DOHH2 (cell line): ENCODE data around the gene TCEAL5.

Experiments
- H3F3A ChIP-seq: fragments of 200-600 bp; sonication (generic), shearing (Covaris generic); 2 replicates; pipeline ENCODE4 v1.6.0; 2016; ENCODE audit warnings: antibody characterized with exemption, mild to moderate bottlenecking; ENCODE audit not compliant: control insufficient read depth, insufficient read depth
- H3K27ac ChIP-seq: fragments of 200-600 bp; sonication (generic); 2 replicates; pipeline ENCODE4 v1.5.1; 2014; ENCODE audit warnings: low read depth, mild to moderate bottlenecking, low read length, moderate library complexity
- H3K27me3 ChIP-seq: fragments of 200-600 bp; sonication (generic); 2 replicates; pipeline ENCODE4 v1.6.1; 2014; ENCODE audit warnings: mild to moderate bottlenecking, low read length, mixed read lengths; ENCODE audit not compliant: control insufficient read depth
- H3K36me3 ChIP-seq: fragments of 200-600 bp; sonication (generic); 2 replicates; pipeline ENCODE4 v1.6.1; 2014; ENCODE audit warnings: mild to moderate bottlenecking, low read length, moderate library complexity, mixed read lengths; ENCODE audit not compliant: control insufficient read depth
- H3K4me1 ChIP-seq: fragments of 200-600 bp; sonication (generic); 2 replicates; pipeline ENCODE4 v1.6.1; 2014; ENCODE audit warnings: mild to moderate bottlenecking, low read length, mixed read lengths; ENCODE audit not compliant: control insufficient read depth
- H3K4me2 ChIP-seq: fragments of 200-600 bp; sonication (generic); 2 replicates; pipeline ENCODE4 v1.6.0; 2014; ENCODE audit warnings: mild to moderate bottlenecking, low read length, moderate library complexity
- H3K4me3 ChIP-seq: fragments of 200-600 bp; sonication (generic); 2 replicates; pipeline ENCODE4 v1.5.1; 2014; ENCODE audit warnings: mild to moderate bottlenecking, low read length, mixed read lengths
- H3K79me2 ChIP-seq: fragments of 200-600 bp; sonication (generic); 2 replicates; pipeline ENCODE4 v1.6.1; 2014; ENCODE audit warnings: mild to moderate bottlenecking, low read length, mixed read lengths; ENCODE audit not compliant: control insufficient read depth
- H3K9me2 ChIP-seq: fragments of 200-600 bp; sonication (generic); replicated peaks from 2 replicates; pipeline ENCODE4 v1.6.1; 2014; ENCODE audit warnings: mild to moderate bottlenecking, low read length, mixed read lengths; ENCODE audit not compliant: control insufficient read depth
- H3K9me3 ChIP-seq: fragments of 200-600 bp; sonication (generic); 2 replicates; pipeline ENCODE4 v1.6.1; 2014; ENCODE audit warnings: antibody characterized with exemption, low read length, mixed read lengths; ENCODE audit not compliant: control insufficient read depth, insufficient read depth
- H4K20me1 ChIP-seq: fragments of 200-600 bp; sonication (generic); 2 replicates; pipeline ENCODE4 v1.6.0; 2014; ENCODE audit warnings: low read depth, mild to moderate bottlenecking, antibody characterized with exemption, low read length, moderate library complexity; ENCODE audit not compliant: control insufficient read depth, insufficient read depth
- CTCF ChIP-seq: fragments of 200-600 bp; sonication (generic); IDR thresholded peaks from one replicate; pipeline ENCODE4 v1.5.1; 2014; ENCODE audit warnings: antibody characterized with exemption, mild to moderate bottlenecking, low read depth, low read length; ENCODE audit not compliant: poor library complexity, severe bottlenecking
- EZH2phosphoT487 ChIP-seq: fragments of 200-600 bp; sonication (generic); IDR thresholded peaks from 2 replicates; pipeline ENCODE4 v1.6.1; 2017; ENCODE audit warnings: borderline replicate concordance, mild to moderate bottlenecking, antibody characterized with exemption, low read length, moderate library complexity, mixed read lengths

The TCEAL5 gene

GRCh38 chrX:103258275-103258674 is 18.3 kb downstream of the TCEAL5 start:
- no peaks in the 10 kb centered on the region for H3F3A ChIP-seq
- no peak overlapping the region for H3K27ac ChIP-seq
- no peaks in the 10 kb centered on the region; the same call in 1 of the 2 replicates for H3K36me3 ChIP-seq
- peaks cover 9% of the 10 kb centered on the region for H3K79me2 ChIP-seq
- no peak overlapping the region for H3K4me3 ChIP-seq
- no peaks in the 10 kb centered on the region for H3K9me3 ChIP-seq
- H3K9me2 ChIP-seq = no peaks in the 10 kb centered on the region
- no peaks in the 10 kb centered on the region for H4K20me1 ChIP-seq
- no peaks in the 10 kb centered on the region for H3K27me3 ChIP-seq
- H3K4me1 ChIP-seq = peaks cover 4% of the 10 kb centered on the region; the same call in 1 of the 2 replicates
- no peak overlapping the region for H3K4me2 ChIP-seq
- TF ChIP-seq CTCF = no peak
- no peak for TF ChIP-seq EZH2phosphoT487

GRCh38 chrX:103256651-103257050 is 19.9 kb downstream of the TCEAL5 start:
- Histone ChIP-seq H3K9me3 (no peaks in the 10 kb centered on the region), H3K9me2 (no peaks in the 10 kb centered on the region), H3K4me2 (no peak overlapping the region), H3K27me3 (no peaks in the 10 kb centered on the region), H3K4me1 (peaks cover 4% of the 10 kb centered on the region; the same call in 1 of the 2 replicates), H4K20me1 (no peaks in the 10 kb centered on the region), H3K79me2 (peaks cover 9% of the 10 kb centered on the region), H3K27ac (no peak overlapping the region), H3F3A (no peaks in the 10 kb centered on the region), H3K4me3 (no peak overlapping the region), H3K36me3 (no peaks in the 10 kb centered on the region; the same call in 1 of the 2 replicates)
- TF ChIP-seq CTCF (no peak), EZH2phosphoT487 (no peak)

GRCh38 chrX:103254921-103255493 is 21.5 kb downstream of the TCEAL5 start, which contains the start of gene TCEAL8:
Gene TCEAL8, minus strand, starts transcription at chrX:103255155. Its CDS starts 1,176 bp downstream, at chrX:103253979.
- no peaks in the 10 kb centered on the region for H3F3A ChIP-seq
- no peak for TF ChIP-seq EZH2phosphoT487
- no peak for TF ChIP-seq CTCF
- no peaks in the 10 kb centered on the region for H3K9me3 ChIP-seq
- H3K27me3 ChIP-seq = no peaks in the 10 kb centered on the region
- peaks cover 4% of the 10 kb centered on the region; the same call in 1 of the 2 replicates for H3K4me1 ChIP-seq
- peaks cover 9% of the 10 kb centered on the region for H3K79me2 ChIP-seq
- H4K20me1 ChIP-seq = no peaks in the 10 kb centered on the region
- H3K4me2 ChIP-seq = peak within 1 kb of the TSS; percentile 75
- no peaks in the 10 kb centered on the region for H3K9me2 ChIP-seq
- H3K27ac ChIP-seq = no peak within 1 kb of the TSS; the same call in 1 of the 2 replicates
- peak within 1 kb of the TSS; percentile 83 for H3K4me3 ChIP-seq
- no peaks in the 10 kb centered on the region; the same call in 1 of the 2 replicates for H3K36me3 ChIP-seq
